ENCODE measurements around the gene SLAIN1.
"Not testable (repeated sequence)": the region's sequence is repeated elsewhere in the genome, so short reads cannot be mapped to it uniquely, and the experiment has no call there.

The SLAIN1 gene

GRCh38 chr13:77697217-77698103 is at the start of gene SLAIN1:
SLAIN1 (plus strand) TSS chr13:77697687; CDS start chr13:77697914, 227 bp downstream.
- peak; percentile 78 for DNase-seq

DNA sequence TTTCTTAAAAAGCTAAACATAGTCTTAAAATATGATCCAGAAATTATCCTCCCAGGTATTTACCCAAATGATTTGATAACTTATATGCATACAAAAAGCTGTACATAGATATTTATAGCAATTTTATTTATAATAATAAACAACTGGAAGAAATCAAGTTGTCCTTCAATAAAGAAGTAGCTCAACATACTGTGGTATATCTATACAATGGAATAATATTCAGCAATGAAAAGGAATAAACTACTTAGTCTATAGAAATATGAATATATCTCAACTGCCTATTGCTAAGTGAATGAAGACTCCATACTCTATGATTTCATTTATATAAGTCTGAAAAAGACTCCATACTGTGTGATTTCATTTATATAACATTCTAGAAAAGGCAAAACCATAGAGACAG is 47.1 kb upstream of the SLAIN1 start:
- DNase-seq = no peak

GRCh38 chr13:77653301-77653700 is 44.2 kb upstream of the SLAIN1 start:
- DNase-seq = no peak

- DNase-seq = not testable (repeated sequence)
Observed at GRCh38 chr13:77660016-77660415, 37.5 kb upstream of the SLAIN1 start.

GRCh38 chr13:77660841-77661250 is 36.6 kb upstream of the SLAIN1 start:
- no peak for DNase-seq

DNA sequence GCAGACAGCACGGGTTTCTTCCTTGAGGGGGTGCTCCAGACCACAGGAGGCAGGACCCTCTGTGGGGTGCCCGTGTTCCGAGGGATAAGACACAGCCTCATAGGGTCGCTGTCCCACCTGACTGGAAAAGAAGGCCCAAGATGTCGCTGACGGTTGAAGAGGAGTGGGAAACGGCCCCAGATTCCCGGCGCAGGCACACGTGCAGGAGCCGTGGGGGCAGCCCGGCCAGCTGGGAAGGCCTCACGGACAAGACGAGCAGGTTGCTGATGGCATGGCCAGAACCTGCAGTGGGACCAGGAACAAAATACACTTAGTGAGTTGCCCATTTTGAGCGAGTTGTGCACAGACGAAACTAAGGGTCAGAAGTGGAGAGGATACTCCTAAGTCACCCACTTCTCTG is 35.2 kb upstream of the SLAIN1 start:
- DNase-seq = not testable (repeated sequence)

DNA sequence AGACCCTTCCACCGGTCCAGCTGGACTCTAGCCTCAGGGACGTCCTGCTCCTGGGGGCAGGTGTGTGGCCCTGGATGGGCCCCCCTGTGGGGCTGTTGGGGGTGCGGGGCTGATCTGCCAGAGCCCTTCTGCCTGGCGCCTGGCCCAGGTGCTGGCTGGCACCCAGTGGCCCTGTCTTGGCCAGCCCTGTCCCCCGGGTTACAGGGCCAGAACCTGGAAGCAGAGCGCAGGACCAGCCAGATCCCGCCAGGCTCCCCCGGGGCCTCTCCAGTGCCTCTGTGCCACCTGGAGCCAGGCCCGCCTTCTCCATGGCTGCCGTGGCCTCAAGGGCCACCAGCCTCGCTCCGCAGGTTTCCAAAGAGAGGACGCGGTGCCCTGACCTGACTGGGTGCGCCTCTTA is 34.7 kb upstream of the SLAIN1 start:
- DNase-seq = not testable (repeated sequence)

GRCh38 chr13:77674852-77675251 is 22.6 kb upstream of the SLAIN1 start:
- DNase-seq = no peak

DNA sequence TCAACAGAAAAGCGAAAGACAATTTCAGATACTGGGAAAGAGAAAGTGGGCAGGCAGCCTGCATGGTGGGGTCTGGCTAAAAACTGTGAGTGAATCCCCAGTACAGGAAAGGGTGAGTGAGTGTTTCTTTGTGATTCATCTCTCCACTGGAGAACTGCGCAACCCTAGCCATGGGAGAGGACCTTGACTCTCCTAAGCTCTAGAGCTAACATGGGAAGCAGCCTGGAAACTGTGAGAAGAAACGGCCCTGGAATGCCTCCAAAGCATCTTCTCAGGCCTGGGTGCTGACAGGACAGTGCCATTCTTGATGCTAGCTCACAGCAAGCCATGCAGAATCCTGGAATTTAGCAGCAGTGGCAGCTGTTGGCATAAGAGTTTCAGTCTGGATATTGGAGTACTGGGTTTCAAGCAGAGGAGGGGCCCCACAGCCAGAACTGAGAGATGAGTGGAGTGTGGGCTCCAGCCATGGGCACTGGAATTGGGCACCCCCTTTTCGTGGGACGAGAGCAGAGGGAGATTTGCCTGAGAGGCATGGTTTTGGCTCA is 18.7 kb upstream of the SLAIN1 start:
- DNase-seq = no peak

DNA sequence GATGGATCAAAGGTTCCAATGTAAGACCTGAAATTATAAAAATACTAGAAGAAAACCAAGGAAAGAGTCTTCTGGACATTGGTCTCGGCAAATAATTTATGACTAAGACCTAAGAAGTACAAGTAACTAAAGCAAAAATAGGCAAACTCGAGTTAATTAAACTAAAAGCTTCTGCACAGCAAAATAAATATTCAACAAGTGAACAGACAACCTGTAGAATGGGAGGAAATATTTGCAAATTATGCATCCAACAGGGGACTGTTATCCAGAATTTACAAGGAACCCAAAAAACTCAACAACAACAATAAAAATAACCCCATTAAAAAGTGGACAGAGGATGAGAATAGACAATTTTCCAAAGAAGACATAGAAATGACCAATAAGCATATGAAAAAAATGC is 9.7 kb upstream of the SLAIN1 start:
- DNase-seq = no peak

GRCh38 chr13:77691871-77692270 is 5.6 kb upstream of the SLAIN1 start:
- no peak for DNase-seq

GRCh38 chr13:77692746-77693448 is 4.6 kb upstream of the SLAIN1 start:
- DNase-seq = no peak

- no peak for DNase-seq
Observed at GRCh38 chr13:77693449-77693940, 4.0 kb upstream of the SLAIN1 start.

GRCh38 chr13:77696006-77696878 is 1.2 kb upstream of the SLAIN1 start:
- no peak for DNase-seq

GRCh38 chr13:77696879-77697216 is 639 bp upstream of the SLAIN1 start:
- DNase-seq = no peak

DNA sequence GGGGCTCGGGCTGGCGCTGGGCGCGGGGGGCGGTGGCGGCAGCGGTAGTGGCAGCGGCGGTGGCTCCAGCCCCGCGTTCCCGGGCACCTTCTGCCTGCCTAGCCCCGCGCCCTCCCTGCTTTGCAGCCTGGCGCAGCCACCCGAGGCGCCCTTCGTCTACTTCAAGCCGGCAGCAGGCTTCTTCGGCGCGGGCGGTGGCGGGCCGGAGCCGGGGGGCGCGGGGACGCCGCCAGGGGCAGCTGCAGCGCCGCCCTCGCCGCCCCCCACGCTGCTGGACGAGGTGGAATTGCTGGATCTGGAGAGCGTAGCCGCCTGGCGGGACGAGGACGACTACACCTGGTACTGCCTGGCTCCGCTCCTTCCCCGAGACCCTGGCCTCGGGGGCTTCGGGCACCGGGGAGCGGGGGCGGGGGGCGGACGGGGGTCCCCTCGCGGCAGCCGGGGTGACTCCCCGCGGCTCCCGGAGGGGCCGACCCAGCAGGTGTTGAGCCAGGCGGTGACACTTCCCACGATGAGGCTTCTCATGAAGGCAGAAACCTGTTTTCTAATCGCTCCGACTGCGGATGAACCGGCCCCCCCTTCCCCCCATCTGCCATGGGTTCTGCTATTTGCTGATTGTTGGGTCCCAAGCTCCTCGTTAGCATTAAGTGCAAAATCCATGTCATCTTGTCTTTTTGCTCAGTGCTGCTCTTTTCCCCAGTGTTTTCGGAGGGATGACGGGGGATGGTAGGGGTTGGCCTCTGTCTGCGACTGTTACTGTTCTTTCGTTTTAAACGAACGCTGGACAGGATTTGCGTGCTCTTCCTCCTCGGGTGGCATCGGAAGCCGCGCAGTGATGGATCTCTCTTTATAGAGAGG is 943 bp downstream of the SLAIN1 start:
- DNase-seq = peak; percentile 37

DNA sequence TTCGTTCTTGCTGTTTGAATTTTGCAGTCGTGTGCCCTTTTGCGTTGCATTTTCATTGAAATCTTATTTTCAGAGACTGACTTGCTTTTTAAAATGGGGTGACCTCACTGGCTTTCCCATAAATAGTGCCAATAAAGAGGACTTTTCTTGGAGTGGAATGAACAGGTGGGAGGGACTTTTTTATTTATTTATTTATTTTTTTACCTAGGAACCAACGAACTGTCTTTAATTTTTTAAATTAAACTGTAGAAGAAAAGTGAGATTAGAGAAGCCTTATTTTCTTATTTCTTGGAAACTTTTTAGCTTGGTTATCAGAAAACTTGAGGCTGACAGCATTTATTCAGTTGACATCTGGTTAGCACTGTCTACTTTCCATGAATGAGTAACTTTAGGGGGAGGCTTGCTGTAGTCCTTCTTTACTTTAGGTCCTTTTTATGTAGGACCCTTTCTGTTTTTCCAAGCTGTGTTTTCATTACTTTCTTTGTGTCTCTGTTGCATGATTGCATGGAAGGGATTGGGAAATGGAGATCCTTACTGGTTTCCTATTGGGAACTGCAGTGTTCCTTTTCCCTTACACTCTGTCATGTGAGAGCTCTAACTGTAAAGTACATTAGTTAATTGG is 1.7 kb downstream of the SLAIN1 start:
- no peak for DNase-seq

DNA sequence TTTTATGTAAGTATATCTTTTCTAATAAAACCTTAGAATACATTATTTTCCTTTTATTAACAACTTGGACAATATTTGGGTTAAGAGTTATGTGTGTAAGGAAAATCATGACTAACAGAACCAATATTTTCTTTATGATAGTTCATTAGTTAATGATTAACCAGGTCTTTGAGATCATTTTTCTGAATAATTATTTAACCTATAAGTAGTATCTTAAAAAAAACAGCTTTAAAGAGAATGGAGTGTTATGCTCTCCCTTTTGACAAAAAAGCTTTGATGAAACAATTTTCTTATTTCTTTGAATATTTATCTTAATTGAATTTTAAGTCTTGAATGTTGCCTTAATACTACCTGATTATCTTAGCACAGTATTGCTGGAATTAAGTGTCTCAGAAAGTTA is 3.8 kb downstream of the SLAIN1 start:
- no peak for DNase-seq

- DNase-seq = no peak
Observed at GRCh38 chr13:77702366-77702765, 4.9 kb downstream of the SLAIN1 start.

- DNase-seq = no peak
Observed at GRCh38 chr13:77703408-77703807, 5.9 kb downstream of the SLAIN1 start.

DNA sequence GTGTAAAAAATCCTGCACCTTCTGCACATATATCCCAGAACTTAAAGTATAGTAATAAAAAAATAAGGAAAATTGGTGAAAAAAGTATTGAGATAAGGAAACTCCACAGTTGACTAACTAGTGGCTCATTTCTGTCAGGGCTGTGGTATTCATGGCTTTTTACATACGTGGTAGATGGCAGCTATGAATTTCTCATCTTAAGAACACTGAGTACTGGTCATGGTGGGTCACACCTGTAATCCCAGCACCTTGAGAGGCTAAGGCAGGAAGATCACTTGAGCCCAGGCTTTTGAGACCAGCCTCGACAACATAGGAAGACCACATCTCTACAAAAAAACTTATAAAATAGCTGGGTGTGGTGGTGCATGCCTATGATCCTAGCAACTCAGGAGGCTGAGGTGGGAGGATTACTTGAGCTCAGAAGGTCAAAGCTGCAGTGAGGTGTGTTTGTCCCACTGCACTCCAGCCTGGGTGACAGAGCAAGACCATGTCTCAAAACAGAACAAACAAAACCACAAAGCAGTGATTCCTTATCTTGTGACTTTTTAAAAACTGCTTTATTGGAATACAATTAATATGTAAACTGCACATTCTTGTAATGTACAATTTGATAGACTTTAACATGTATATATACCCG is 16.8 kb downstream of the SLAIN1 start:
- DNase-seq = no peak

Data from activated effector memory CD4-positive, alpha-beta T cell treated with Interleukin-2 at 50 U/mL for 16 hours (primary cell).